ACC112 (cell line): ENCODE data around the gene RBX1.
"Not testable (repeated sequence)": the region's sequence is repeated elsewhere in the genome, so short reads cannot be mapped to it uniquely, and the experiment has no call there.

Experiments used
- H2AFZ ChIP-seq: fragments of 200-600 bp; sonication (generic); one replicate; pipeline ENCODE4 v1.6.0; 2017; ENCODE audit warnings: antibody characterized with exemption, low read length; ENCODE audit not compliant: unreplicated experiment
- H3K27ac ChIP-seq: fragments of 200-600 bp; sonication (generic); 2 replicates; pipeline ENCODE4 v1.5.1; 2014; ENCODE audit warnings: low read depth, mild to moderate bottlenecking, antibody characterized with exemption, low read length, moderate library complexity
- H3K27me3 ChIP-seq: fragments of 200-600 bp; sonication (generic); 2 replicates; pipeline ENCODE4 v1.6.1; 2014; ENCODE audit warnings: mild to moderate bottlenecking, antibody characterized with exemption, low read length, moderate library complexity, mixed read lengths; ENCODE audit not compliant: insufficient read depth
- H3K36me3 ChIP-seq: fragments of 200-600 bp; sonication (generic); 2 replicates; pipeline ENCODE4 v1.6.1; 2016; ENCODE audit warnings: mild to moderate bottlenecking, antibody characterized with exemption, low read length, moderate library complexity, mixed read lengths; ENCODE audit not compliant: insufficient read depth
- H3K4me1 ChIP-seq: fragments of 200-600 bp; sonication (generic); one replicate; pipeline ENCODE4 v1.6.1; 2016; ENCODE audit warnings: low read length, mixed read lengths; ENCODE audit not compliant: insufficient read depth, unreplicated experiment, control insufficient read depth
- H3K4me3 ChIP-seq: fragments of 200-600 bp; sonication (generic); 2 replicates; pipeline ENCODE4 v1.5.1; 2014; ENCODE audit warnings: mild to moderate bottlenecking, low read depth, low read length
- H3K79me2 ChIP-seq: fragments of 200-600 bp; sonication (generic); one replicate; pipeline ENCODE4 v1.6.0; 2016; ENCODE audit warnings: low read length; ENCODE audit not compliant: control insufficient read depth, unreplicated experiment, insufficient read depth

Gene RBX1

DNA sequence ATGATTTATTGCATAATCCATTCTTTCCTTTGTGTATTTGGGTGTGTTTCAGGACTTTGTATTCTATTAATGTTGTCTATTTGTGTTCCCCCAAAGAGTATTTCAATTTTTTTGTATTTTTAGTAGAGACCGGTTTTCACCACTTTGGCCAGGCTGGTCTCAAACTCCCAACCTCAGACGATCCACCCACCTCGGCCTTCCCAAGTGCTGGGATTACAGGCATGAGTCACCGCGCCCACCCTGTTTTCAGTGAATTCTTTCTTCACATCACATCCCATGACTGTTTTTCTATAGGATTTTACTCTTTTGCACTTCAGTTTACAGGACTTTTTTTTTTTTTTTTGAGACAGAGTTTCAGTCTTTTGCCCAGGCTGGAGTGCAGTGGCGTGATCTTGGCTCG lies 46.3 kb downstream of the RBX1 start:
- no peak overlapping the region for H2AFZ ChIP-seq
- H3K36me3 ChIP-seq, result no peaks in the 10 kb centered on the region
- H3K27me3 ChIP-seq, result no peaks in the 10 kb centered on the region
- no peak overlapping the region for H3K27ac ChIP-seq
- H3K4me3 ChIP-seq, result no peak overlapping the region
- H3K4me1 ChIP-seq, result no peaks in the 10 kb centered on the region
- H3K79me2 ChIP-seq, result no peaks in the 10 kb centered on the region

DNA sequence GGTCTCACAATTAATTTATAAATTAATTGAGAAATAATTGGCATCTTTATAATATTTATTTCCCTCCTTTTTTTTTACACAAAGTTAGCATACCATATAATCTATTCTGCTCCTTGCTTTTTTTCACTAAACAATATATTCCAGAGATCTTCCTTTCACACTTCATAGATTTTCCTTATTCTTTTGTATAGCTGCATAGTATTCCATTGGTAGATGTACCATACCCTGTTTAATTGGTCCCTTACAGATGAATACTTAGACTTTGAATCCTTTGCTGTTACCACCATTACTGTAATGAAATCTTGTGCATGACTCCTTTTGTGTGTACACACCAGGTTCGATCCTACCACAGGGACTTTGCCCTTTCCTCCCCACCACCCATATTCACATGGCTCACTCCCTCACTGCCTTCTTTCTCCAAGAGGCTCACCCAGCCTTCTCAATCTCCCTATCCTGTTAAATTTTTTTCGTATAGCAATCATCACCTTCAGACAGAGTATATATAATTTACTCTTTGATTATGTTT lies 48.9 kb downstream of the RBX1 start:
- H3K4me1 ChIP-seq, result no peaks in the 10 kb centered on the region
- H3K79me2 ChIP-seq, result no peaks in the 10 kb centered on the region
- no peak overlapping the region for H3K27ac ChIP-seq
- H2AFZ ChIP-seq, result no peak overlapping the region
- no peaks in the 10 kb centered on the region for H3K36me3 ChIP-seq
- no peaks in the 10 kb centered on the region for H3K27me3 ChIP-seq
- no peak overlapping the region for H3K4me3 ChIP-seq

DNA sequence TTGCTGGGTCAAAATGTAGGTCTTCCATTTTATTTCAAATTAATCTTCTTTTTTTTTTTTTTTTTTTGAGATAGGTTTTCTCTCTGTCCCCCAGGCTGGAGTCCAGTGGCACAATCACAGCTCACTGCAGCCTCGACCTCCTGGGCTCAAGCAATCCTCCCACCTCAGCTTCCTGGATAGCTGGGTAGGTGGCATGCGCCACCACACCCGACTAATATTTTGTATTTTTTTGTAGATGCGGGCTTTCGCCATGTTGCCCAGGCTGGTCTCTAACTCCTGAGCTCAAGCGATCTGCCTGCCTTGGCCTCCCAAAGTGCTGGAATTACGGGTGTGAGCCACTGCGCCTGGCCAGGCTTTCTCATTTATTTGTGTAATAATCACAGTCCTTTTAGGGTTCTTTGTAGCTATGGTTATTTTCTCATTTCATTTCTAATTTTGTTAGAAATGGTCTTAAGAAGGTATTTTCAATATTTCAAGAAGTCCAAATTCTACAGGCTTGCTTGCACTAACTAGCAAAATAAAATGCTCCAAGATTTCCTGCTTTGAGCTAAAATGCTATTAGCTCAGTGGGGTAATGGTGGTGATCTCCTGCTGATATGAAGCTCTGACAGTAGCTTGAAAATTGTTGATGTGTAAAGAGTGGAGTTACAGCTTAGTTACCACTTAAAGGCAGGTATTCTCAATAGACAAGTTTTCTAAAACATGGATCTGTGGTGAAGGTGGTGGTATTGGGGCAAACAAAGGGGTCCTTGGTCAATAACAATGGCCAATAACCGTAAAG lies 50.0 kb downstream of the RBX1 start:
- Histone ChIP-seq H3K36me3 (no peaks in the 10 kb centered on the region), H3K4me3 (no peak overlapping the region), H3K79me2 (no peaks in the 10 kb centered on the region), H2AFZ (no peak overlapping the region), H3K4me1 (no peaks in the 10 kb centered on the region), H3K27ac (no peak overlapping the region), H3K27me3 (no peaks in the 10 kb centered on the region)

DNA sequence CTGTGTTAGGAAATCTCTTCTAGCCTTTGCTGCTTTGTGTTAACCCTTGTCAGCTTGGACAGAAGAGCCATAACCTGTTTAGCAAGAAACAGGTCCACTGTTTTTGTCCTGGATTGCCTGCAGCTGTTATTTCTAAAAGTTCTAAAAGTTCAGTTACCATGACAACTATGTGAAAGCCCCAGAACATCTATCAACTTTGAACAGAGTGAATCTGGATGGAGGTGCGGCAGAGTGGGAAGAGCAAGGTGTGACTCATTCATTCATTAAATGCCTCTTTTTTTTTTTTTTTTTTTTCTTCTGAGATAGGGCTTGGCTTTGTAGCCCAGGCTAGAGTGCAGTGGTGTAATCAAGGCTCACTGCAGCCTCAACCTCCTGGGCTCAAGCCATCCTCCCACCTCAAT lies 50.5 kb downstream of the RBX1 start:
- H3K27ac ChIP-seq, result no peak overlapping the region
- no peak overlapping the region for H2AFZ ChIP-seq
- no peaks in the 10 kb centered on the region for H3K4me1 ChIP-seq
- H3K36me3 ChIP-seq, result no peaks in the 10 kb centered on the region
- no peak overlapping the region for H3K4me3 ChIP-seq
- H3K79me2 ChIP-seq, result no peaks in the 10 kb centered on the region
- no peaks in the 10 kb centered on the region for H3K27me3 ChIP-seq

GRCh38 chr22:41002386-41002785 lies 51.2 kb downstream of the RBX1 start:
- H3K79me2 ChIP-seq, H2AFZ ChIP-seq, H3K27me3 ChIP-seq, H3K4me1 ChIP-seq, H3K36me3 ChIP-seq, H3K27ac ChIP-seq, H3K4me3 ChIP-seq: not testable (repeated sequence)

DNA sequence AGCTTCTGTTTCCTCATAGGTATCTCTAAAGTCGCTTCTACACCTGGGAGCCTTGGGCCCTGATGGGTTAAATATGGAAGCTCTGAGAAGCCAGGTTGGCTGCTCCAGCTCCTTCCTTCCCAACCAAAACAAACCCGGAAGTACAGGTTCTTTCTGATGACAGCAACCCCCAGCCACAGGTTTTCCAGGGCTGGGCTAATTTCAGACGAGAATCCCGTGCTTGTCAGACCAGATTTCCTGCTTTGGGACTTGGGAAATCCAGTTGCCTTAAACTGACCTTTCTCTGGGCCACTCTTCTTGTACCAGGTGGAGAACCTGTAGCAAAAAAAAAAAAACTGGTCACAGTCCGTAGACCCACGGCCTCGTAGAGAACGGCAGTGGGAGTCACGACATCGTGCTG lies 51.9 kb downstream of the RBX1 start:
- Histone ChIP-seq H2AFZ (no peak overlapping the region), H3K36me3 (no peaks in the 10 kb centered on the region), H3K27ac (no peak overlapping the region), H3K27me3 (no peaks in the 10 kb centered on the region), H3K79me2 (no peaks in the 10 kb centered on the region), H3K4me3 (no peak overlapping the region), H3K4me1 (no peaks in the 10 kb centered on the region)

DNA sequence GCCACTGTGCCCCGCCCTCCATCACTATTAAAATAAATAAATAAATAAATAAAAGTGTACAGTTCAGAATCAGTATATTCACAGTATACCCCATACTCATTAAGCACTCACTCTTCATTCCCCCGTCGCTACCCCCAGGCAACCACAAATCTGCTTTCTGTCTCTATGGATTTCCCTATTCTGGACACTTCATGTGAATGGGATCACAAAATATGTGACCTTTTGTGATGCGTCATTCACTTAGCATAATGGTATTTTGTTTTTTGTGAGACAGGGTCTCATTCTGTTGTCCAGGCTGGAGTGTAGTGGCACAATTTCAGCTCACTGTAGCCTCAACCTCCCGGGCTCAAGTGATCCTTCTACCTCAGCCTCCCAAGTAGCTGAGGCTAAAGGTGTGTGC lies 52.8 kb downstream of the RBX1 start:
- Histone ChIP-seq H3K27me3 (no peaks in the 10 kb centered on the region), H3K4me3 (no peak overlapping the region), H3K79me2 (no peaks in the 10 kb centered on the region), H3K36me3 (no peaks in the 10 kb centered on the region), H2AFZ (no peak overlapping the region), H3K4me1 (peaks cover 2% of the 10 kb centered on the region), H3K27ac (no peak overlapping the region)

GRCh38 chr22:41009222-41009948 lies 58.2 kb downstream of the RBX1 start:
- no peaks in the 10 kb centered on the region for H3K27me3 ChIP-seq
- H3K27ac ChIP-seq, result no peak overlapping the region
- no peaks in the 10 kb centered on the region for H3K79me2 ChIP-seq
- no peak overlapping the region for H2AFZ ChIP-seq
- no peaks in the 10 kb centered on the region for H3K36me3 ChIP-seq
- peaks cover 2% of the 10 kb centered on the region for H3K4me1 ChIP-seq
- H3K4me3 ChIP-seq, result no peak overlapping the region

- Histone ChIP-seq H3K4me1 (no peaks in the 10 kb centered on the region), H3K27ac (no peak overlapping the region), H3K79me2 (no peaks in the 10 kb centered on the region), H3K36me3 (no peaks in the 10 kb centered on the region), H3K4me3 (no peak overlapping the region), H2AFZ (no peak overlapping the region), H3K27me3 (no peaks in the 10 kb centered on the region)
These were observed 63.8 kb downstream of the RBX1 start for GRCh38 chr22:41015003-41015402.

GRCh38 chr22:41021061-41021612 lies 70.0 kb downstream of the RBX1 start:
- Histone ChIP-seq H3K27ac (no peak overlapping the region), H3K4me1 (peaks cover 7% of the 10 kb centered on the region), H2AFZ (peak overlapping the region; percentile 13), H3K79me2 (no peaks in the 10 kb centered on the region), H3K4me3 (peak overlapping the region; percentile 88), H3K36me3 (no peaks in the 10 kb centered on the region), H3K27me3 (no peaks in the 10 kb centered on the region)
